RCC 7860 (cell line): ENCODE data around the gene NFKB2.
A peak's percentile ranks its signal among the peaks of the same experiment; 100 is the strongest.

Source experiments
- DNase-seq: peaks from one replicate; pipeline ENCODE4 v3.0.0-alpha.2; 2015; ENCODE audit warnings: low spot score
- FAIRE-seq: peaks from 2 replicates; lab custom pipeline; 2012; peaks lifted over from hg19 to GRCh38; lab: Jason Lieb, UNC

Gene NFKB2

GRCh38 chr10:102407425-102408130 lies 12.1 kb downstream of the NFKB2 start:
- no peak for DNase-seq
- FAIRE-seq, result no peak

- FAIRE-seq, result no peak
- no peak for DNase-seq
Measured at GRCh38 chr10:102408131-102408727, 12.7 kb downstream of the NFKB2 start.

GRCh38 chr10:102408728-102409603 lies 13.5 kb downstream of the NFKB2 start:
- FAIRE-seq (no peak), DNase-seq (no peak)

- FAIRE-seq (no peak), DNase-seq (no peak)
Measured at GRCh38 chr10:102409604-102410428, 14.3 kb downstream of the NFKB2 start.

- DNase-seq (no peak), FAIRE-seq (no peak)
Measured at GRCh38 chr10:102410429-102411073, 15.0 kb downstream of the NFKB2 start.

GRCh38 chr10:102411341-102412255 lies 16.1 kb downstream of the NFKB2 start:
- DNase-seq, result no peak
- no peak for FAIRE-seq

GRCh38 chr10:102412293-102412692 lies 16.8 kb downstream of the NFKB2 start:
- FAIRE-seq (no peak), DNase-seq (no peak)

- DNase-seq (peak; percentile 47), FAIRE-seq (no peak)
Measured at GRCh38 chr10:102413053-102413705, 17.7 kb downstream of the NFKB2 start.

GRCh38 chr10:102413806-102414561 lies 18.5 kb downstream of the NFKB2 start:
- FAIRE-seq (no peak), DNase-seq (no peak)

GRCh38 chr10:102414749-102415148 lies 19.2 kb downstream of the NFKB2 start:
- DNase-seq (no peak), FAIRE-seq (no peak)

- no peak for DNase-seq
- no peak for FAIRE-seq
Measured at GRCh38 chr10:102416283-102416682, 20.8 kb downstream of the NFKB2 start.

- DNase-seq, result no peak
- no peak for FAIRE-seq
Measured at GRCh38 chr10:102416695-102417094, 21.2 kb downstream of the NFKB2 start.

- no peak for FAIRE-seq
- DNase-seq, result no peak
Measured at GRCh38 chr10:102418622-102419268, 23.2 kb downstream of the NFKB2 start, which contains the start of gene PSD. TSS of gene PSD (minus strand) at chr10:102418785. CDS start at chr10:102417038, 1,747 bp downstream.

- FAIRE-seq (no peak), DNase-seq (no peak)
Measured at GRCh38 chr10:102419269-102420180, 24.0 kb downstream of the NFKB2 start.

GRCh38 chr10:102420181-102420713 lies 24.7 kb downstream of the NFKB2 start:
- FAIRE-seq (no peak), DNase-seq (no peak)
